GM12875 (cell line): ENCODE results near the gene RNF149.

Experiments used
- H3K4me3 ChIP-seq: one replicate; pipeline ENCODE4 v1.5.1; 2011; ENCODE audit warnings: low read depth, low read length, control low read depth
- TF ChIP-seq, protein P1 (sequence below): IDR thresholded peaks from 2 replicates; pipeline ENCODE4 v1.5.1; 2011; ENCODE audit warnings: low read depth, mild to moderate bottlenecking, control low read depth, inconsistent platforms, low read length, moderate library complexity, borderline replicate concordance; ENCODE audit not compliant: insufficient read depth

The RNF149 gene

DNA sequence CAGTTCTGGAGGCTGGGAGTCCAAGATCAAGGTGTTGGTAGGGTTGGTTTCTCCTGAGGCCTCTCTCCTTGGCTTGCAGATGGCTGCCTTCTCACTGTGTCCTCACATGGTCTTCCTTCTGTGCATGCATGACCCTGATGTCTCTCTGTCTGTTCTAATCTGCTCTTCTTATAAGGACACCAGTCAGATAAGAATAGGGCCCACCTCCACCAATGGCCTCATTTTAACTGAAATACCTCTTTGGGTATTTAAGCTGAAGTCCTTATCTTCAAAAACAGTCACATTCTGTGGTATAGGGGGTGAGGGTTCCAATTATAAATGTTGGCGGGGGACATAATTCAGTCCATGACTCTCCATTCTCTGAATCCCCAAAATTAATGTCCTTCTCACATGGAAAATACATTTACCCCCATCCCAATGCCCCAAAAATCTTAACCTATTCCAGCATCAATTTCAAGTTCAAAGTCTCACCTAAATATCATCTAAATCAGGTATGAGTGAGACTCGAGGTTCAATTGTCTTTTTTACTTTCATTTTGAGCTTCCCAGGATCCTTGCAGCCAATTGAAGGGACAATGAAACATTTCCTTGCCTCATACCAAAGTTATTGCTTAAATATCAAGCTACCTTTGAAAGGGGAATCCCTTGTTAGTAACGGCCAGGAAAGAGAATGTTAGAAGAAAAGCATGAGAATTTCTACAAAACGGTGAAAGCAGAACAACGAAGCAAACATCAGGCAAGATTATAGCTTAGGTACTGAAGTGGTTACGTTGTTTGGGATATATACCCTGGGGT is 76.4 kb downstream of the RNF149 start:
- TF ChIP-seq, protein P1, sequence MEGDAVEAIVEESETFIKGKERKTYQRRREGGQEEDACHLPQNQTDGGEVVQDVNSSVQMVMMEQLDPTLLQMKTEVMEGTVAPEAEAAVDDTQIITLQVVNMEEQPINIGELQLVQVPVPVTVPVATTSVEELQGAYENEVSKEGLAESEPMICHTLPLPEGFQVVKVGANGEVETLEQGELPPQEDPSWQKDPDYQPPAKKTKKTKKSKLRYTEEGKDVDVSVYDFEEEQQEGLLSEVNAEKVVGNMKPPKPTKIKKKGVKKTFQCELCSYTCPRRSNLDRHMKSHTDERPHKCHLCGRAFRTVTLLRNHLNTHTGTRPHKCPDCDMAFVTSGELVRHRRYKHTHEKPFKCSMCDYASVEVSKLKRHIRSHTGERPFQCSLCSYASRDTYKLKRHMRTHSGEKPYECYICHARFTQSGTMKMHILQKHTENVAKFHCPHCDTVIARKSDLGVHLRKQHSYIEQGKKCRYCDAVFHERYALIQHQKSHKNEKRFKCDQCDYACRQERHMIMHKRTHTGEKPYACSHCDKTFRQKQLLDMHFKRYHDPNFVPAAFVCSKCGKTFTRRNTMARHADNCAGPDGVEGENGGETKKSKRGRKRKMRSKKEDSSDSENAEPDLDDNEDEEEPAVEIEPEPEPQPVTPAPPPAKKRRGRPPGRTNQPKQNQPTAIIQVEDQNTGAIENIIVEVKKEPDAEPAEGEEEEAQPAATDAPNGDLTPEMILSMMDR = no peak
- no peak overlapping the region for H3K4me3 ChIP-seq

DNA sequence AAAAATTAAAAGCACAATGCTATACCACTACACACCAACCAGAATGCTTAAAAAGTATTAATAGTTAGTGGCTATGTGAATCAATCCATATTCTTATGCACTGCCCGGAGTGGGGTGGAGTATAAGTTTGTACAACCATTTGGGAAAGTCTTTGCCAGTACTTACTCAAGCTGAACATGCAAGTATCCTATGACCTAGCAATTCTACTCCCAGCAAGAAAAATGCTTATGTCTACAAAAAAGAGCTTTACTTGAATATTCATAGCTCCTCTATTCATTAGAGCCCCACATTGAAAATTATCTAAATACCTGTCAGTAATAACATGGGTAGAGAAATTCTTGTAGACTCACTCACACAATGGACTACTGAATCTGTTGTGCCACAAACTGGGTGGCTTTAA is 77.3 kb downstream of the RNF149 start:
- no peak overlapping the region for H3K4me3 ChIP-seq
- TF ChIP-seq, protein P1 = no peak

DNA sequence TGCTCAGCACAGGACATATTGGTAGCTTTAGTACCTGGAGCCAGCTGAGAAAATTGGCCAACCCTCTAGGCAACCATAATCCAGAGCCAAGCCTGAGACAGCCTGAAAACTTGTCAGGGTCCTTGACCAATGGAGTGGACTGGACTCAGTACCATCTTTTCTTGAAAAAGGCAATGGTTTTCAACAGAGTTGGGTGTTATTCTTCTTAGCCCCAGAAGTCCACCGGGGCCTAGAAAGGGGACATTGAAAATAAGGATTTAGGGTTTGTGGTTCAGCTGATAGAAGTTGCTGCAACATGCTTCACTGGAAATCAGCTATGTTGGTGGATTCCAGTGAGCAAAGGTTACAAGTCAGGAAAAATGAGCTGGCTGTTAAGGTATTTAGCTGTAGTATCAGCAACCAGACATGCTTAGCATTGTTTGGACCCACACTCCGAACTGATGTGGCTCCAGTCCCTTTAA is 77.9 kb downstream of the RNF149 start:
- TF ChIP-seq, protein P1 = no peak
- no peak overlapping the region for H3K4me3 ChIP-seq
